Measurements from ENCODE around the gene CD40.

The CD40 gene

GRCh38 chr20:46157625-46158024, 39.5 kb downstream of the CD40 start:
- no peak overlapping the region for H3K9ac ChIP-seq (ENCODE audit: low read depth, low read length)
- H3K4me1 ChIP-seq (ENCODE audit: insufficient read depth, low read length), result no peaks in the 10 kb centered on the region
- no peaks in the 10 kb centered on the region for H3K9me3 ChIP-seq (ENCODE audit: control insufficient read depth, insufficient read depth, low read length)
- no peaks in the 10 kb centered on the region for H3K36me3 ChIP-seq (ENCODE audit: insufficient read depth, low read length)

DNA sequence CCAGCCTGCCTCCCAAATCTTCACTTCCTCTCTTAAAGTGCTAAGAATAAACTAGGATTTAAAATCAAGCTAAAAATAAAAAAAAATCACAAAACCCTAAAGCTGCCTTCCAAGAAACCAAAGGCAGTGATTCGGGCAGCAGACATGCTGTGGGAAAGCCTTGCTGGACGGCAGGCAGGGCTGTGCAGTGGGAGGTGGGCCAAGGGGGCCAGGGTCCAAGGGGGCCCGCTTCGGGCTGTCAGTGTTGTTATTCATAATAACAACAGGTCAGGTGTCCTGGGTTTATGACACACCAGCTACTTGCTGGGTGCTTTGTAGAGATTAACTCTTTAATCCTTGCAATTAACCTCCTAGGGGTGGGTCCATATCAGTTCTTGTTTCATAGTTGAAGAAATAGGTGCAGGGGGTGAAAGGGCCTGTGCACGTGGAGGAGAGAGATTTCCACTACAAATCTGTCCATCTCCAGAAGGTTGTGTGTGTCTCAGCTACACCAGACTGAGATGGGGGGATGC, 40.4 kb downstream of the CD40 start:
- H3K9me3 ChIP-seq (ENCODE audit: control insufficient read depth, insufficient read depth, low read length), result no peaks in the 10 kb centered on the region
- H3K36me3 ChIP-seq (ENCODE audit: insufficient read depth, low read length), result no peaks in the 10 kb centered on the region
- no peak overlapping the region for H3K9ac ChIP-seq (ENCODE audit: low read depth, low read length)
- H3K4me1 ChIP-seq (ENCODE audit: insufficient read depth, low read length), result no peaks in the 10 kb centered on the region

DNA sequence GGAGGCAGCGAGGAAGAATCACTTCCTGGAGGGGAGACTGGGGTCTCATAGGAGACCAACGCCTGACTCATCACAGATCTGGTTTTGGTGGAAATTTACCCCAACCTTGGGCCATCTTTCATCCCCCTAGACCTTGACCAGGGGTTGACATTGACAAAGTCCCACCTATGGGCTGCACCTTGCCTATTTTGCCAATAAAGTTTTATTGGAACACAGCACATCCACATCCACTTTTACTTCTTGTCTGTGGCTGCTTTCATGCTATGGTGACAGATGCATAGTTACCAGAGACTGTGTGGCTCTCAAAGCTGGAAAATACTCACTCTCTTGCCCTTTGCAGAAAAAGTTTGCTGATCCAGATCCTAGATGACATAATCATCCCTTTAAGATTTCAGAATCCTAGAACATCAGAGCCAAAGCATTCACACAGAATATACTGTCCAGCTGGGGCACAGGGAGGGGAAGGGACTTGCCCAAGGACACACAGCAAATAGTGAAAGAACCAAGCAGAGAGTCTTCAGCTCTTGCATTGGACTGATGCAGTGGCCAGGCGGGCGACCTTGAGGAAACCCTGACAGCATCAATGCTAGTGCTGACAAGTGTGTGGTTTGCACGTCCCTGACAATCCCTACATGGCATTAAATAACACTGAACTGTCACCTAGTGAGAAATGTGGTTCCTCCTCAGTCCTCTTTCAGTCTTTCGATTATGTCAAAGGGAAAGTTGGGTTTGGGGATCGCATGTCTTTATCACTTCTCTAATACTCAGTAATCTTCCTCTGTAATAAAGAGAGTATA, 41.2 kb downstream of the CD40 start:
- no peaks in the 10 kb centered on the region for H3K9me3 ChIP-seq (ENCODE audit: control insufficient read depth, insufficient read depth, low read length)
- H3K36me3 ChIP-seq (ENCODE audit: insufficient read depth, low read length), result no peaks in the 10 kb centered on the region
- no peak overlapping the region for H3K9ac ChIP-seq (ENCODE audit: low read depth, low read length)
- H3K4me1 ChIP-seq (ENCODE audit: insufficient read depth, low read length), result no peaks in the 10 kb centered on the region

DNA sequence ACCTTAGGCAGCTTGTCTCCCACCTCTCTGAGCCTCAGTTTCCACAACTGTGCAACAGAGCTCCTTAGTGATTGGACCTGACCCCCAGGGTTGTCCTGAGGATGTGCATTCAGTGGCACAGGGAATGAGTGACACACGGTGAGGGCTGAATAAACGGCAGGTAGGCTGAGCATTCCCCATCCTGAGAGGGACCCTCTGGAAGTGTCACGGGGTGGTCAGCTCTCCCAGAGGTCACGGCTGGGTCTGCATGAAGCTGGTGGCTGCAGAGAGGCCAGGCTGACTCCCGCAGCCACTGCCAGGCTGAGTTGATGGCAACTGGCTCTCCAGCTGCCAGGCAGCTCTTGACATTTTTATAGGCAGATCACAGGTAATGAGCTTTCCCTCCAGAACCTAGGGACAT, 42.5 kb downstream of the CD40 start:
- H3K9ac ChIP-seq (ENCODE audit: low read depth, low read length), result no peak overlapping the region
- no peaks in the 10 kb centered on the region for H3K4me1 ChIP-seq (ENCODE audit: insufficient read depth, low read length)
- no peaks in the 10 kb centered on the region for H3K36me3 ChIP-seq (ENCODE audit: insufficient read depth, low read length)
- no peaks in the 10 kb centered on the region for H3K9me3 ChIP-seq (ENCODE audit: control insufficient read depth, insufficient read depth, low read length)

DNA sequence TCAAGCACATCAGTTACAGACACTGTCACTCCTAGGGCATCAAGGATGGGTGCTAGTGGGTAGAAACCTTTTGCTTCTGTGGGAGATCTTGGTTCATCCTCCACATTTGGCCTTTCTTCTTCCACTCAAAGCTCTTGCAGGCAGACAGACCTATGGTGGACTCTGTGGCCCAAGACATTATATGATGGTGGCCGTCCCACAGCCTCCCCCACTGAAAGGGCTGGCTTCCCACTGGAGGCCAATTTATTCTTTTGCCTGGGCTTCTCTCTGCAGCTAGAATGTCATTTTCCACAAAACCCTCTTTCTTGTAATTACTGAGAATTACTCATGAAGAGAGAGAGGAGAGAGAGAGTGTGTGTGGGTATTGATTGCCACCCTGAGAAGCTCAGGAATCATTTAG, 43.8 kb downstream of the CD40 start:
- H3K36me3 ChIP-seq (ENCODE audit: insufficient read depth, low read length), result no peaks in the 10 kb centered on the region
- no peaks in the 10 kb centered on the region for H3K4me1 ChIP-seq (ENCODE audit: insufficient read depth, low read length)
- H3K9ac ChIP-seq (ENCODE audit: low read depth, low read length), result no peak overlapping the region
- no peaks in the 10 kb centered on the region for H3K9me3 ChIP-seq (ENCODE audit: control insufficient read depth, insufficient read depth, low read length)

DNA sequence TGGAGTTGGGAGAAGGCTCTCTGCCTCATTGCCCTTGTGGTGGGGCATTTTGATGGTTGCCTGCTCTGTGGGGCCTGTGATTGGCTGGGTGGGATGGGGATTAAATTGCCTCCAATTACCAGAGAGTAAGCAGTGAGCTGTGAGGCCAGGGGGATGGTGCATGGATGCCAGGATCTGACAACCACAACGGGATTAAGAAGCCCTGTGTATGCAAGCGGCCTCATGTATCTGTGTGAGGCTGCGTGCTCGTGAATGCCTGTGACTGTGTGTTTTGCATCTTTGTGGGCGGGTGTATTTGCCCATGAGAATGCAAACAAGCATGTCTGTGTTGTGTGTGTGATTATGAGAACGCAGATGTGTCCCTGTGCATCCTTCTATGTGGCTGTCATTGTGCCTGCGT, 46.1 kb downstream of the CD40 start:
- H3K4me1 ChIP-seq (ENCODE audit: insufficient read depth, low read length), result no peaks in the 10 kb centered on the region
- H3K36me3 ChIP-seq (ENCODE audit: insufficient read depth, low read length), result no peaks in the 10 kb centered on the region
- H3K9ac ChIP-seq (ENCODE audit: low read depth, low read length), result no peak overlapping the region
- no peaks in the 10 kb centered on the region for H3K9me3 ChIP-seq (ENCODE audit: control insufficient read depth, insufficient read depth, low read length)

DNA sequence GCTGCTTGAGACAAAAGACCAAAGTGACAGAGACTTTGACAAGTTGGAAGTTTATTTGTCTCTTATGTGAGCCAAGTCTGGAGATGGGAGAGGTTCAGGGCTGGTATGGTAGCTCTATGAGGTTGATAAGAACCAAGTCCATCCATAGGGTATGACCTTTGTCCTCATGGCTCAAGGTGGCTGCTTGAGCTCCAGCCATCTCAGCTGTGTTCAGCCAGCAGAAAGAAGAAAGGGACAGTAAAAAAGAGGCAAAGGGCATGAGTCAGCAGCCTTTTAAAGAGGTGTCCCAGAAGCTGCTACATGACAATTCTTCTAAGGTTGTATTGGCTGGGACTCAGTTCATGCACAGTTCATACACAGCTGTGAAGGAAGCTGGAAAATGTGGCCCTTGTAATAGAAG, 49.0 kb downstream of the CD40 start:
- no peaks in the 10 kb centered on the region for H3K4me1 ChIP-seq (ENCODE audit: insufficient read depth, low read length)
- no peak overlapping the region for H3K9ac ChIP-seq (ENCODE audit: low read depth, low read length)
- no peaks in the 10 kb centered on the region for H3K36me3 ChIP-seq (ENCODE audit: insufficient read depth, low read length)
- no peaks in the 10 kb centered on the region for H3K9me3 ChIP-seq (ENCODE audit: control insufficient read depth, insufficient read depth, low read length)

- H3K9ac ChIP-seq (ENCODE audit: low read depth, low read length), result no peak overlapping the region
- no peaks in the 10 kb centered on the region for H3K9me3 ChIP-seq (ENCODE audit: control insufficient read depth, insufficient read depth, low read length)
- H3K4me1 ChIP-seq (ENCODE audit: insufficient read depth, low read length), result no peaks in the 10 kb centered on the region
- H3K36me3 ChIP-seq (ENCODE audit: insufficient read depth, low read length), result no peaks in the 10 kb centered on the region
Measured at GRCh38 chr20:46168438-46168837, 50.3 kb downstream of the CD40 start.

DNA sequence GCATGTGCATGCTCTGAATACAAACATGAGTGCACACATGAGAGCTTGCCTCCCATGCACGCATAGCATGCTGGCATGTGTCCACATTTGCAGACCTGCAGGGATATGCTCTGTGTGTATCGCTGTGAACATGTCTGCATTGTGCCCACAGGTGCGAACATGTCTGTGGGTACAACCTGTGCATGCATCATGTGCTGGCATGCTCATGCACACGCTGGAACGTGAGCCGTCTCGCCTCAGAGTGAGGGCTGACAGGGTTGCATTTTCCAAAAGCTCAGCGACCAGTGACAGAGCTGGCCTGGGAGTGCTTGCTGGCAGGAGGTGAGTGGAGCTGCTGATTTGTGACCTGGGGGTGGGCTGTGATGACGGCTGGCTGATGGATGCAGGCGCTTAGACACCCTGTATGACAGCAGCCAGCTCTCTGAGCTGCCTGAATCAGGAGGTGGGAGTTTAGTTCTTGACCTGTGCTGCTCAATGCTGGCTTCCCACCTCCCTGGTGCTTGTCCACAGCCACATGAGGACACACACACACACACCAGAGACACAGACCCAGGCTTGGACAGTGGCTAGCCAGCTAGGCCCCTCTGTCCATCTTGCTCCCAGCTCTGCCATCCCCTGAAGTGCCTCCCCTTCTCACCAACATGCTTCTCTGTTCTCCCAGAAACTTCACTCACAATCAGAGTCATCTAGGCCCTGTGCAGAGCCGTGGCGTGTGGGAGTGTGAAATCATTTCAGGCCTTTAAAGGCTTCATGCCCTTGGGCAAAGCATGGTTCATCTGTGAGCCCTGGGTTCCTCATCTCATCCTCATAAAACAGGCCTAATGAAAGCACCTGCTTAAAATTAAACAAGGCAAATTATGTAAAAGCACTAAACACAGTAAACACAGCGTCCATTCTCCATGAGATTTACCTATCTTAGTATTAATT, 51.4 kb downstream of the CD40 start:
- Histone ChIP-seq H3K9ac (ENCODE audit: low read depth, low read length) (no peak overlapping the region), H3K36me3 (ENCODE audit: insufficient read depth, low read length) (no peaks in the 10 kb centered on the region), H3K4me1 (ENCODE audit: insufficient read depth, low read length) (no peaks in the 10 kb centered on the region)

GRCh38 chr20:46171476-46171875, 53.4 kb downstream of the CD40 start:
- no peak overlapping the region for H3K9ac ChIP-seq (ENCODE audit: low read depth, low read length)
- H3K9me3 ChIP-seq (ENCODE audit: control insufficient read depth, insufficient read depth, low read length), result no peaks in the 10 kb centered on the region
- H3K36me3 ChIP-seq (ENCODE audit: insufficient read depth, low read length), result no peaks in the 10 kb centered on the region
- H3K4me1 ChIP-seq (ENCODE audit: insufficient read depth, low read length), result no peaks in the 10 kb centered on the region

More for the DNA sequence above, 51.4 kb downstream of the CD40 start:
- H3K9me3 ChIP-seq (ENCODE audit: control insufficient read depth, insufficient read depth, low read length), result no peaks in the 10 kb centered on the region

DNA sequence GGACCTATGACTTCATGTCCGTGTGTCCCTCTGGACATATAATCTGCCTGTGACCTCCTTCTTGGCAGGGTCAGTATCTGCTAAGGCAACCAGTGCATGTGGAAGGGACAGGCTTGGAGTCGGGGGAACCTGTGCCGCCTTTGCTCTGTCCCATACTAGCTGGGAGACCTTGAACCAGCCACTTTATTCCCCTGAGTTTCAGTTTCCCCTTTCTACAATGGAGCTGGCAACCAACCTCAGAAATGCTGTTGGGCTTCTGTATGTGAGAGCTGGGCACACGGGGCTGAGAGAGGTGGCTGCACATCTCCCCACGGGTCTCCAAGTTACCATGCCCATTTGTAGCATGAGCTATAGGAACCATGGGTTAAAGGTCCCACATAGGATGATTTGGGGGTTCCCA, 53.8 kb downstream of the CD40 start:
- Histone ChIP-seq H3K9me3 (ENCODE audit: control insufficient read depth, insufficient read depth, low read length) (no peaks in the 10 kb centered on the region), H3K36me3 (ENCODE audit: insufficient read depth, low read length) (no peaks in the 10 kb centered on the region), H3K9ac (ENCODE audit: low read depth, low read length) (no peak overlapping the region), H3K4me1 (ENCODE audit: insufficient read depth, low read length) (no peaks in the 10 kb centered on the region)

DNA sequence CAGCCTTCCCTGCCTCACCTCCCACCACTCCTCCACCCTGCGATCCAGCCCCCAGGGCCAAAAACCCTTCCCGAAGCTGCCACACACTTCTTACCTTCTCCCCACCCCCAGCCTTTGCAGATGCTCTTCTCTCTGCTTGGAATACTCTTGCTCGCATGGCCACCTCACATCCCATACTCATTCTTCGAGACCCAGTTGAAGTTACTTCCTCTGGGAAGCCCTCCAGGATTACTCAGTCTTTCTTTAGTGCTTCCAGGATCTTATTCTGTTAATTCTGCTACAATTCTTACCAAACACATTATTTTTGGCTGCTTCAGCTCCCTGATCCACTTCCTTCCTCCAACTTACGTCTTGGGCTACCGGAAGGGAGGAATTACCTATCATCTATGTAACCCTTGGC, 54.3 kb downstream of the CD40 start:
- Histone ChIP-seq H3K4me1 (ENCODE audit: insufficient read depth, low read length) (no peaks in the 10 kb centered on the region), H3K9ac (ENCODE audit: low read depth, low read length) (no peak overlapping the region), H3K36me3 (ENCODE audit: insufficient read depth, low read length) (no peaks in the 10 kb centered on the region), H3K9me3 (ENCODE audit: control insufficient read depth, insufficient read depth, low read length) (no peaks in the 10 kb centered on the region)

- Histone ChIP-seq H3K36me3 (ENCODE audit: insufficient read depth, low read length) (no peaks in the 10 kb centered on the region), H3K4me1 (ENCODE audit: insufficient read depth, low read length) (no peaks in the 10 kb centered on the region), H3K9me3 (ENCODE audit: control insufficient read depth, insufficient read depth, low read length) (no peaks in the 10 kb centered on the region), H3K9ac (ENCODE audit: low read depth, low read length) (no peak overlapping the region)
Measured at GRCh38 chr20:46172961-46173536, 54.9 kb downstream of the CD40 start.

DNA sequence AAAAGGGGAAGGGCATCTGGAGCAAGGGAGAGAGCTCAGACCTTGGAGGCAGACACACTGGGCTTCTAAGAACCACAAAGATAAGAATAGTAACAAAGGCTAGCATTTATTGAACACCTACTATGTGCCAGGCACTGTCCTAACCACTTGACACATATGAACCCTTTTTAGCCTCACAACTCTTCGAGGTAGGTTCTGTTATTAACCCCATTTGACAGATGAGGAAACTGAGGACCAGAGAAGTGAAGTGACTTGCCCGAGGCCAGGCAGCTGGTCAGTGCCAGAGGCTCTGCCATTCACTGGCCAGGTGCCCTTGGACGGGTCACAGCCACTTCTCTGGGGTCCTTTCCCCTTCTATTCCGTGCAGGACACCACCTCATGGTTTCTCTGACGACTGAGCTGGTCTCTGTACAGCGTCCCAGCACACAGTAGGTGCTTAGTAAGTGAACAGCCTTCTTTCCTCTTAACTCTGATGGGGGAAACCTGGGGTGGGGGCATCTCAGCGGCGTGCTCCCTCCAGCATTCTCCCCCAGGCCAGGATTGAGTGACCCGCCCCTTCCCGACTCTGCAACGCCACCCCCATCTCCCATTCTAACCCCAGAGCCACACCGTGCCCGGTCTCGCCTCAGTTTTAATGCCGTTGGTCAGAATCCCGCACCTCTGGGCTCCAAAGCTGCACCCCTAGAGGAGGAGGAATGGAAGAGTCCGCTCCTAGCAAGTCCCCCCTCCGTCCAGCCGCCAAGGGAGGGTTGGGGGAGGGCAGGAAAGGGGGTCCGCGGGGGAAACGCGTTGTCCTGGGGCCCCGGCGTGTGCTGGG, 55.7 kb downstream of the CD40 start:
- H3K9me3 ChIP-seq (ENCODE audit: control insufficient read depth, insufficient read depth, low read length), result no peaks in the 10 kb centered on the region

More for the DNA sequence above, 55.7 kb downstream of the CD40 start:
- H3K36me3 ChIP-seq (ENCODE audit: insufficient read depth, low read length), result no peaks in the 10 kb centered on the region
- no peaks in the 10 kb centered on the region for H3K4me1 ChIP-seq (ENCODE audit: insufficient read depth, low read length)
- H3K9ac ChIP-seq (ENCODE audit: low read depth, low read length), result no peak overlapping the region
